Panc1 (cell line): Measurements from ENCODE around the gene CROCC2. TPM values are rescaled to one million over a fixed set of nuclear protein-coding genes. Genes with fewer than 3 reads are reported as not detected.

Experiments
- ATAC-seq: fragments of 200-7000 bp; cut with Tn5 transposase; 2 replicates; pipeline ENCODE4 v1.9.1; 2020; ENCODE audit warnings: mild to moderate bottlenecking, moderate library complexity
- BruUV-seq: library from RNA; stranded (reverse); fragments of 400-500 nt; replicated peaks from 2 replicates; lab custom pipeline; 2021; lab: Mats Ljungman, UMichigan
- CTCF ChIA-PET: fragments of 300-600 bp; sonication (Branson Sonifier 250); formaldehyde crosslinking; loops from one replicate; lab custom pipeline; 2022; ENCODE audit warnings: antibody characterized with exemption; lab: Charles Lee
- POLR2A ChIA-PET: fragments of 300-600 bp; sonication (Branson Sonifier 250); formaldehyde crosslinking; loops from one replicate; lab custom pipeline; 2022; ENCODE audit warnings: antibody characterized with exemption; lab: Charles Lee
- DNase-seq: peaks from one replicate; pipeline ENCODE4 v3.0.0-alpha.2; 2010; ENCODE audit warnings: low read depth, low spot score
- H3K27ac ChIP-seq: 2 replicates; pipeline ENCODE4 v1.5.1; 2011; ENCODE audit warnings: mild to moderate bottlenecking, low read length, inconsistent platforms
- H3K27me3 ChIP-seq: fragments of 200-500 bp; sonication (Bioruptor generic); 2 replicates; pipeline ENCODE4 v1.6.0; 2014; ENCODE audit warnings: low read length, inconsistent platforms; ENCODE audit not compliant: control insufficient read depth, insufficient read depth
- H3K36me3 ChIP-seq: fragments of 200-500 bp; sonication (Bioruptor generic); 2 replicates; pipeline ENCODE4 v1.5.1; 2014; ENCODE audit warnings: inconsistent platforms, mild to moderate bottlenecking, low read length, moderate library complexity; ENCODE audit not compliant: control insufficient read depth, insufficient read depth
- H3K4me1 ChIP-seq: 2 replicates; pipeline ENCODE4 v1.5.1; 2011; ENCODE audit warnings: inconsistent platforms, mild to moderate bottlenecking, low read length, moderate library complexity; ENCODE audit not compliant: control insufficient read depth, insufficient read depth
- H3K4me3 ChIP-seq, 2 experiments: 2 replicates each; pipeline ENCODE4 v1.5.1; 2011 to 2012; ENCODE audit warnings: low read depth in 2 of 2, low read length in 2 of 2, mild to moderate bottlenecking in 2 of 2, inconsistent platforms in 1 of 2, moderate library complexity in 1 of 2
- H3K9me3 ChIP-seq: fragments of 200-500 bp; sonication (Bioruptor generic); 2 replicates; pipeline ENCODE4 v1.5.1; 2014; ENCODE audit warnings: low read depth, mild to moderate bottlenecking, inconsistent platforms, low read length, moderate library complexity; ENCODE audit not compliant: control insufficient read depth, insufficient read depth
- POLR2AphosphoS5 ChIP-seq: IDR thresholded peaks from 2 replicates; pipeline ENCODE4 v1.6.1; 2012; ENCODE audit warnings: mild to moderate bottlenecking, low read depth, low read length, moderate library complexity
- SIN3A ChIP-seq: IDR thresholded peaks from 2 replicates; pipeline ENCODE4 v1.6.1; 2012; ENCODE audit warnings: low read depth, mild to moderate bottlenecking, low read length, moderate library complexity, borderline replicate concordance; ENCODE audit not compliant: insufficient read depth
- TCF7L2 ChIP-seq: IDR thresholded peaks from 2 replicates; pipeline ENCODE4 v1.6.1; 2011; ENCODE audit warnings: mild to moderate bottlenecking, low read depth, low read length, inconsistent platforms
- in situ Hi-C: cut with HindIII; loops from 2 replicates; pipeline ENCODE4 v1.10.0; 2016; ENCODE audit warnings: low sequenced_read_pairs, low pct_unique_long_range_greater_than_20kb
- intact Hi-C: fragments of 100-400 bp; cut with micrococcal nuclease; formaldehyde crosslinking; loops from one replicate; pipeline ENCODE4 v1.10.0; 2022; ENCODE audit not compliant: unreplicated experiment
- total RNA-seq: library from RNA; stranded (reverse); gene quantifications from one replicate; pipeline ENCODE4 v1.2.1, GENCODE V29; 2021; ENCODE audit not compliant: unreplicated experiment
- TF ChIP-seq, protein P1 (sequence below): fragments of 450-650 bp; IDR thresholded peaks from 2 replicates; pipeline ENCODE4 v1.5.1; 2017; ENCODE audit warnings: mild to moderate bottlenecking
- TF ChIP-seq, protein P2 (sequence below), 2 experiments: IDR thresholded peaks; 2 replicates each; pipeline ENCODE4 v1.6.1; 2011 to 2012; ENCODE audit warnings: low read depth in 2 of 2, control low read depth in 1 of 2, low read length in 1 of 2, mild to moderate bottlenecking in 1 of 2, moderate library complexity in 1 of 2; ENCODE audit not compliant: insufficient read depth in 1 of 2

CROCC2 gene
- total RNA-seq, 1 experiment from 2014 or later, result 0.23 TPM

DNA sequence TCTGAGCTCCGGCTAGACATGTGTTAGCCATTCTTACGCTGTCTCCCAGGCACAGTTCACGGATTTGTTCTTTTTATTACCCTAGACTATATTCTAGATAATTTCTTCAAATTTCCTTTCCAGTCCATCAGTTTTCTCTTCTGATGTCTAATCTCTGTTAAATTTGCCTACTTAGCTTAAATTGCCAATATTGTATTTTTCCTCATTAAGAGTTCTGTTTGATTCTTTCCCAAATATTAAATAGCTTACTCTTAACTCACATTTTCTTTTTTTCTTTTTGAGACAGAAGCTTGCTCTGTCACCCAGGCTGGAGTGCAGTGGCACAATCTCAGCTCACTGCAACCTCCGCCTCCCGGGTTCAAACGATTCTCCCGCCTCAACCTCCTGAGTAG lies 21.2 kb downstream of the CROCC2 start:
- no TSS peak for BruUV-seq
- DNase-seq, result no peak
- no peak overlapping the region for H3K4me3 ChIP-seq
- H3K27ac ChIP-seq, result no peak overlapping the region
- ChIA-PET CTCF (interaction anchor here (0.5 kb wide), 1 partner anchor 38 kb away, joined by 4 read pairs; no protein-coding TSS in a partner anchor), POLR2A (no interaction called here)
- ATAC-seq, result no peak
- in situ Hi-C loops, result no loop called here
- peaks cover 17% of the 10 kb centered on the region for H3K4me1 ChIP-seq
- no peaks in the 10 kb centered on the region for H3K27me3 ChIP-seq
- intact Hi-C loops, result no loop called here
- no peaks in the 10 kb centered on the region for H3K9me3 ChIP-seq
- no peak for TF ChIP-seq TCF7L2
- TF ChIP-seq, protein P1, sequence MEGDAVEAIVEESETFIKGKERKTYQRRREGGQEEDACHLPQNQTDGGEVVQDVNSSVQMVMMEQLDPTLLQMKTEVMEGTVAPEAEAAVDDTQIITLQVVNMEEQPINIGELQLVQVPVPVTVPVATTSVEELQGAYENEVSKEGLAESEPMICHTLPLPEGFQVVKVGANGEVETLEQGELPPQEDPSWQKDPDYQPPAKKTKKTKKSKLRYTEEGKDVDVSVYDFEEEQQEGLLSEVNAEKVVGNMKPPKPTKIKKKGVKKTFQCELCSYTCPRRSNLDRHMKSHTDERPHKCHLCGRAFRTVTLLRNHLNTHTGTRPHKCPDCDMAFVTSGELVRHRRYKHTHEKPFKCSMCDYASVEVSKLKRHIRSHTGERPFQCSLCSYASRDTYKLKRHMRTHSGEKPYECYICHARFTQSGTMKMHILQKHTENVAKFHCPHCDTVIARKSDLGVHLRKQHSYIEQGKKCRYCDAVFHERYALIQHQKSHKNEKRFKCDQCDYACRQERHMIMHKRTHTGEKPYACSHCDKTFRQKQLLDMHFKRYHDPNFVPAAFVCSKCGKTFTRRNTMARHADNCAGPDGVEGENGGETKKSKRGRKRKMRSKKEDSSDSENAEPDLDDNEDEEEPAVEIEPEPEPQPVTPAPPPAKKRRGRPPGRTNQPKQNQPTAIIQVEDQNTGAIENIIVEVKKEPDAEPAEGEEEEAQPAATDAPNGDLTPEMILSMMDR, result no peak
- no peaks in the 10 kb centered on the region for H3K36me3 ChIP-seq

DNA sequence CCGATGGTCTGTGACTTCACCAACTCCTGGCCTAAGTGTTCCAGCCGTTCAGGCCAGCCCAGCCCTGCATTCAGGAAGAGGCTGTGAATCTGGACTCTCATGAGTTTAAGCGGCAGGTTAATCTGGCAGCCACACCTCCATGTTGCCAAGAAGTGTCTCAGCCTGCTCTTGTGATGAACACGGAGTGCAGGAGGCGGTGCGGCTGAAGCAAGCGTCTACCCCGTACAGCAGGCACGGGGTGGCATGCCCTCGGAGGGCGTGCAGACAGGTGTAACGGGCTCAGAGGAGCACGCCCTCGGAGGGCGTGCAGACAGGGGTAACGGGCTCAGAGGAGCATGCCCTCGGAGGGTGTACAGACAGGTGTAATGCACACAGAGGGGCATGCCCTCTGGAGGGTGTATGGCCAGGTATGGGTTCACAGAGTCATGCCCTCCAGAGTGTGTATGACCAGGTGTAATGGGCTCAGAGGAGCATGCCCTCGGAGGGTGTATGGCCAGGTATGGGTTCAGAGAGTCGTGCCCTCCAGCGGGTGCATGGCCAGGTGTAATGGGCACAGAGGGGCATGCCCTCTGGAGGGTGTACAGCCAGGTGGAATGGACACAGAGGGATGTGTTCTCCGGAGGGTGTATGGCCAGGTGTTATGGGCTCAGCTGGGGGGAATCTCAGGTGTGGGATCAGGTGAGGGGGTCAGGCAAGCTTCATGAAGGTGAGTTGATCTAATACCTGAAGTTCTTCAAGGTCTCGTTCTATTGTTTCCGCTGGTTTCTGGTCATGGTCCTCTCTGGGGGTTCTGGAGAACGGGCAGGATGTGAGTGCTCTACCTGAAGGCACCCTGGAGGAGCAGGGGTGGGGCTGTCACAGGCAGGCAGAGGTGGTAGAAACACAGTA lies 22.6 kb downstream of the CROCC2 start:
- H3K36me3 ChIP-seq, result no peaks in the 10 kb centered on the region
- no peaks in the 10 kb centered on the region for H3K27me3 ChIP-seq
- H3K4me3 ChIP-seq, result no peak overlapping the region
- CTCF ChIA-PET, result no interaction called here
- H3K4me1 ChIP-seq, result peaks cover 8% of the 10 kb centered on the region; the same call in 1 of the 2 replicates
- no peak for DNase-seq
- no peak overlapping the region for H3K27ac ChIP-seq
- no peak for ATAC-seq
- in situ Hi-C loops (no loop called here), intact Hi-C loops (no loop called here)
- no peak for TF ChIP-seq TCF7L2
- POLR2A ChIA-PET, result no interaction called here
- BruUV-seq, result no TSS peak
- no peaks in the 10 kb centered on the region for H3K9me3 ChIP-seq

DNA sequence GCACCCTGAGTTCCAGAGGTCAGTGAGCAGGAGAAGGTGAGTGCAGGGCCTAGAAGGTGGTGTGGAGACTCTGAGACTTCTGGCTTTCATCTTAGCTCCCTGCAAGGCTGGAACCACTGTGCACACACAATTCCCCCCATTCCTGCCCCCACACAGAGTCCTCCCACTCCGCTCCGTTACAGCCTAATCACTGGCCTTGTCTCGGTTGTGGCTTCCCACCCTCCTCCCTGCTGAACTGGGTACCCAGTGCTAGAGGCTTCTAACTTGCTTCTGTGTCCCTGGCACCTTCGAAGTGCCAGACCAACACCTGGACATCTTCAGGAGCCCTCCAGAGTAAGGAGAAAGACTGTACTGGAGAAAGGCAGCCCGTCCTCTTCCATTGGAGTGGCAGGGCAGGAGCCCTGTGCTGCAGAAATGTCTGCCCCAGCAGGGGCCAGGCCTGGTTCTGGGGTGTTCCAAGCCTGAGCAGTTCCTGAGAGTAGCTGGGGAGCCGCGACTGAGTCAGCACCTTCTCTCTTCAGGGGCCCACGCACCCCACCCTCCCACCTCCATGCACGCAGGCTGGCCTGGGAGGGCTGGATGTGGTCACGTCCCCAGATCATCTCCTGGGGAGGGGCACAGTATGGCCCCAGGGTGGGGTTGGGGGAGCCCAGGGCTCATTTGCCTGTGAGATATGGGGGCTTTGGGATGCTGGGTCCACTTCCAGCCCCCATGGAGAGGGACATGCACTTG lies 23.4 kb downstream of the CROCC2 start:
- peaks cover 8% of the 10 kb centered on the region; the same call in 1 of the 2 replicates for H3K4me1 ChIP-seq
- H3K9me3 ChIP-seq, result no peaks in the 10 kb centered on the region
- ATAC-seq, result no peak
- no peaks in the 10 kb centered on the region for H3K27me3 ChIP-seq
- H3K27ac ChIP-seq, result no peak overlapping the region
- no TSS peak for BruUV-seq
- intact Hi-C loops, result no loop called here
- no peak for DNase-seq
- no peak for TF ChIP-seq SIN3A
- TF ChIP-seq, protein P2, sequence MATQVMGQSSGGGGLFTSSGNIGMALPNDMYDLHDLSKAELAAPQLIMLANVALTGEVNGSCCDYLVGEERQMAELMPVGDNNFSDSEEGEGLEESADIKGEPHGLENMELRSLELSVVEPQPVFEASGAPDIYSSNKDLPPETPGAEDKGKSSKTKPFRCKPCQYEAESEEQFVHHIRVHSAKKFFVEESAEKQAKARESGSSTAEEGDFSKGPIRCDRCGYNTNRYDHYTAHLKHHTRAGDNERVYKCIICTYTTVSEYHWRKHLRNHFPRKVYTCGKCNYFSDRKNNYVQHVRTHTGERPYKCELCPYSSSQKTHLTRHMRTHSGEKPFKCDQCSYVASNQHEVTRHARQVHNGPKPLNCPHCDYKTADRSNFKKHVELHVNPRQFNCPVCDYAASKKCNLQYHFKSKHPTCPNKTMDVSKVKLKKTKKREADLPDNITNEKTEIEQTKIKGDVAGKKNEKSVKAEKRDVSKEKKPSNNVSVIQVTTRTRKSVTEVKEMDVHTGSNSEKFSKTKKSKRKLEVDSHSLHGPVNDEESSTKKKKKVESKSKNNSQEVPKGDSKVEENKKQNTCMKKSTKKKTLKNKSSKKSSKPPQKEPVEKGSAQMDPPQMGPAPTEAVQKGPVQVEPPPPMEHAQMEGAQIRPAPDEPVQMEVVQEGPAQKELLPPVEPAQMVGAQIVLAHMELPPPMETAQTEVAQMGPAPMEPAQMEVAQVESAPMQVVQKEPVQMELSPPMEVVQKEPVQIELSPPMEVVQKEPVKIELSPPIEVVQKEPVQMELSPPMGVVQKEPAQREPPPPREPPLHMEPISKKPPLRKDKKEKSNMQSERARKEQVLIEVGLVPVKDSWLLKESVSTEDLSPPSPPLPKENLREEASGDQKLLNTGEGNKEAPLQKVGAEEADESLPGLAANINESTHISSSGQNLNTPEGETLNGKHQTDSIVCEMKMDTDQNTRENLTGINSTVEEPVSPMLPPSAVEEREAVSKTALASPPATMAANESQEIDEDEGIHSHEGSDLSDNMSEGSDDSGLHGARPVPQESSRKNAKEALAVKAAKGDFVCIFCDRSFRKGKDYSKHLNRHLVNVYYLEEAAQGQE (IDR thresholded peaks at IDR 0.05; ENCODE audit: insufficient read depth in 1 of 2, low read depth in 2 of 2, low read length in 1 of 2), result no peak
- TF ChIP-seq POLR2AphosphoS5, result no peak
- TF ChIP-seq, protein P1, result no peak
- no peak for TF ChIP-seq TCF7L2
- ChIA-PET CTCF (no interaction called here), POLR2A (no interaction called here)
- no peak overlapping the region for H3K4me3 ChIP-seq
- no peaks in the 10 kb centered on the region for H3K36me3 ChIP-seq
- in situ Hi-C loops, result no loop called here
